Measurements from ENCODE around the gene GRIN3B. TPM values are rescaled to one million over a fixed set of nuclear protein-coding genes. Genes with fewer than 3 reads are reported as not detected.

Gene GRIN3B
- total and polyA plus RNA-seq, 2 donors = under 0.01 to 0.09 TPM

GRCh38 chr19:1015061-1015781 is 15.0 kb downstream of the GRIN3B start:
- H3K4me3 ChIP-seq (ENCODE audit: low read length in 2 of 2) = no peak overlapping the region
- no peaks in the 10 kb centered on the region for H3K9me3 ChIP-seq (ENCODE audit: control insufficient read depth in 2 of 2, insufficient read depth in 1 of 2, low read length in 1 of 2)
- H3K4me1 ChIP-seq (ENCODE audit: control insufficient read depth in 2 of 2, insufficient read depth in 2 of 2, low read length in 2 of 2) = peaks cover 9 to 35% of the 10 kb centered on the region in 2 donors
- H3K27ac ChIP-seq (ENCODE audit: low read depth in 1 of 2, low read length in 1 of 2) = no peak overlapping the region
- DNase-seq (ENCODE audit: low read depth in 6 of 9, low spot score in 9 of 9) = no peak
- 97% methylated on average over 29 of the region's 29 CpGs for WGBS
- peaks cover 45 to 69% of the 10 kb centered on the region in 2 donors for H3K36me3 ChIP-seq (ENCODE audit: control insufficient read depth in 2 of 2, insufficient read depth in 2 of 2, low read length in 1 of 2)
- H3K27me3 ChIP-seq (ENCODE audit: control insufficient read depth in 2 of 2, insufficient read depth in 1 of 2, low read length in 1 of 2) = no peaks in the 10 kb centered on the region

DNA sequence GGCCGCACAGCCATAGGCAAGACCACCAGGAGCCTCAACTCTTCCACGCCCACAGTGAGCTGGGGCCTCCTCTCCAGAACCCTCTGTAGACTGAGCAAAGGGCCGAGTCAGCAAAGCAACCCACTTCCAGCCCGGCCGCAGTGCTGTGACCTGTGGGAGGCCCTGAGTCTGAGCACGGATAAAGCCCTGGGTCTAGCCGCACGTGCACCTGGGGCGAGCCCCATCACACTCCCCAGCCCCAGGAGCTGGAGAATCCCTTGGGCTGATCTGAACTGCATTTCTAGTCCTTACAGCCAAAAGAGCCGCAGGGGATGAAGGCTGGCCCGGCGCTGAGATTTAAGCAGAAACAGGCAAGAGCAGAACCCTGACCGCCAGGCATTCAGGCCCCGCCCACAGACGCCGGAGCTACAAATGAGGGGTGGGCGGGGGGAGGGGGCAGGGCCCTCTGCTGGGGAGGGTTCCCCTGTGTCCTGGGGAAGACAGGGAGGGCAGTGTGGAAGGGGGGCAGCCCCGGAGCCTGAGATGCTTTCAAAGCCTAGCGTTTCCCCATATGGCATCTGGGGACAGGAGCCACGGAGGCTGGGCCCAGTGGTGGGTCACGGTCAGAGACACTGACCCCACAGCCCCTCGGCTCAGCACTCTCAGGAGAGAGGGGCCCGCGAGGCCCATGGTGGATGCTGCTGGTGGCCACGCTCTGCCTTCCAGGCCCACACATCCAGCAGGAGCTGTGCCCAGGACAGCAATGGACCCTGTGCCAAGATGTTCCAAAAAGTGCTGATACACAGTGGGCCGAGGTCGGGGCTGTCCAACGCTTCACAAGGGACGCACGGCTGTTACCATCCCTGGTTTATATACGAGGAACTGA is 15.8 kb downstream of the GRIN3B start:
- 86% methylated on average over 31 of the region's 31 CpGs for WGBS
- no peaks in the 10 kb centered on the region for H3K9me3 ChIP-seq (ENCODE audit: control insufficient read depth in 2 of 2, insufficient read depth in 1 of 2, low read length in 1 of 2)
- H3K36me3 ChIP-seq (ENCODE audit: control insufficient read depth in 2 of 2, insufficient read depth in 2 of 2, low read length in 1 of 2) = peaks cover 44 to 61% of the 10 kb centered on the region in 2 donors
- no peak for DNase-seq (ENCODE audit: low read depth in 6 of 9, low spot score in 9 of 9)
- H3K27me3 ChIP-seq (ENCODE audit: control insufficient read depth in 2 of 2, insufficient read depth in 1 of 2, low read length in 1 of 2) = no peaks in the 10 kb centered on the region
- no peak overlapping the region for H3K27ac ChIP-seq (ENCODE audit: low read depth in 1 of 2, low read length in 1 of 2)
- H3K4me3 ChIP-seq (ENCODE audit: low read length in 2 of 2) = no peak overlapping the region
- H3K4me1 ChIP-seq (ENCODE audit: control insufficient read depth in 2 of 2, insufficient read depth in 2 of 2, low read length in 2 of 2) = peaks cover 9 to 35% of the 10 kb centered on the region in 2 donors

- Histone ChIP-seq H3K27ac (ENCODE audit: low read depth in 1 of 2, low read length in 1 of 2) (peak overlapping the region in 1 of 2 donors; percentile 21), H3K4me3 (ENCODE audit: low read length in 2 of 2) (no peak overlapping the region), H3K27me3 (ENCODE audit: control insufficient read depth in 2 of 2, insufficient read depth in 1 of 2, low read length in 1 of 2) (no peaks in the 10 kb centered on the region), H3K4me1 (ENCODE audit: control insufficient read depth in 2 of 2, insufficient read depth in 2 of 2, low read length in 2 of 2) (peaks cover 9 to 41% of the 10 kb centered on the region in 2 donors), H3K9me3 (ENCODE audit: control insufficient read depth in 2 of 2, insufficient read depth in 1 of 2, low read length in 1 of 2) (no peaks in the 10 kb centered on the region), H3K36me3 (ENCODE audit: control insufficient read depth in 2 of 2, insufficient read depth in 2 of 2, low read length in 1 of 2) (peaks cover 44 to 54% of the 10 kb centered on the region in 2 donors)
- DNase-seq (ENCODE audit: low read depth in 6 of 9, low spot score in 9 of 9) = no peak
- WGBS = 87% methylated on average over 12 of the region's 12 CpGs
Measured at GRCh38 chr19:1016647-1017114, 16.5 kb downstream of the GRIN3B start.

DNA sequence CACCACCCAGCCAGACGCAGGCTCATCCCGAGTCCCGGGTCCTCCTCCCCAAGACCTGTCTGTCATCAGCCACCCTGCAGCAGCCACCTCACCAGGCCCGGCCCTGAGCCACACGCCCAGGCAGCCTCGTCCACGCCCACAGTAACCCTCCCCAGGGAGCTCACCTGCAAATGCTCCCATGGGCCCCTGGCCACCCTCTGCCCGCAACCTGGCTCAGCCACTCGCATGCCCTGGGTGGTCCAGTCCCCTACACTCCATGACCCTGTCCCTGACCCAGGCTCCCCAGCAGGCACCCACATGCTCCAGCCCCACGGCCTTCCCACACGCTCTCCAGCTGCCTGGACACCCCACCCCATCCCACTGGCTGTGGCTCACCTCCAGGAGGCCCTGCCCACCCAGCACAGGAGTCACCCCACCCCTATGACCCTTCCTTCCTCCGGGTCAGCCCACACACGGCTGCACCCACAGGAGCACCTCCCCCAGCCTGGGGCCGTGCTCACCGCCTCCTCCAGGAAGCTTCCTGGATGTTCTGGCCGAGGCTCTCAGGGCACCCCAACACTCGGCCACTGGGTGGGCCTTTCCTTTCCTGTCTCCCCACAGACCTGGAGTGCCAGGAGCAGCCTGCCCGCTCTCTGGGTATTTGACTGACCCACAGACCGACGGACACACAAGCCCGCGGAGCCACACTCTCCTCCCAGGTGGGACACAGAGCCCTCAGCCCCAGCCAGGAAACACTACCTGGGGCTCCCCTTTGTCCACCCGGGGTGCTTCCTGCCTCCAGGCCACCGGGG is 17.1 kb downstream of the GRIN3B start:
- H3K36me3 ChIP-seq (ENCODE audit: control insufficient read depth in 2 of 2, insufficient read depth in 2 of 2, low read length in 1 of 2) = peaks cover 39 to 48% of the 10 kb centered on the region in 2 donors
- 95% methylated on average over 24 of the region's 24 CpGs for WGBS
- H3K27ac ChIP-seq (ENCODE audit: low read depth in 1 of 2, low read length in 1 of 2) = no peak overlapping the region

GRCh38 chr19:1017906-1018305 is 17.7 kb downstream of the GRIN3B start:
- Histone ChIP-seq H3K9me3 (ENCODE audit: control insufficient read depth in 2 of 2, insufficient read depth in 1 of 2, low read length in 1 of 2) (no peaks in the 10 kb centered on the region), H3K4me1 (ENCODE audit: control insufficient read depth in 2 of 2, insufficient read depth in 2 of 2, low read length in 2 of 2) (peaks cover 9 to 47% of the 10 kb centered on the region in 2 donors), H3K27me3 (ENCODE audit: control insufficient read depth in 2 of 2, insufficient read depth in 1 of 2, low read length in 1 of 2) (no peaks in the 10 kb centered on the region), H3K27ac (ENCODE audit: low read depth in 1 of 2, low read length in 1 of 2) (no peak overlapping the region), H3K36me3 (ENCODE audit: control insufficient read depth in 2 of 2, insufficient read depth in 2 of 2, low read length in 1 of 2) (peaks cover 35 to 42% of the 10 kb centered on the region in 2 donors), H3K4me3 (ENCODE audit: low read length in 2 of 2) (no peak overlapping the region)
- 93% methylated on average over 9 of the region's 9 CpGs for WGBS
- DNase-seq (ENCODE audit: low read depth in 6 of 9, low spot score in 9 of 9) = no peak

More for the DNA sequence above, 17.1 kb downstream of the GRIN3B start:
- Histone ChIP-seq H3K9me3 (ENCODE audit: control insufficient read depth in 2 of 2, insufficient read depth in 1 of 2, low read length in 1 of 2) (no peaks in the 10 kb centered on the region), H3K27me3 (ENCODE audit: control insufficient read depth in 2 of 2, insufficient read depth in 1 of 2, low read length in 1 of 2) (no peaks in the 10 kb centered on the region), H3K4me3 (ENCODE audit: low read length in 2 of 2) (no peak overlapping the region), H3K4me1 (ENCODE audit: control insufficient read depth in 2 of 2, insufficient read depth in 2 of 2, low read length in 2 of 2) (peaks cover 9 to 47% of the 10 kb centered on the region in 2 donors)
- no peak for DNase-seq (ENCODE audit: low read depth in 6 of 9, low spot score in 9 of 9)

DNA sequence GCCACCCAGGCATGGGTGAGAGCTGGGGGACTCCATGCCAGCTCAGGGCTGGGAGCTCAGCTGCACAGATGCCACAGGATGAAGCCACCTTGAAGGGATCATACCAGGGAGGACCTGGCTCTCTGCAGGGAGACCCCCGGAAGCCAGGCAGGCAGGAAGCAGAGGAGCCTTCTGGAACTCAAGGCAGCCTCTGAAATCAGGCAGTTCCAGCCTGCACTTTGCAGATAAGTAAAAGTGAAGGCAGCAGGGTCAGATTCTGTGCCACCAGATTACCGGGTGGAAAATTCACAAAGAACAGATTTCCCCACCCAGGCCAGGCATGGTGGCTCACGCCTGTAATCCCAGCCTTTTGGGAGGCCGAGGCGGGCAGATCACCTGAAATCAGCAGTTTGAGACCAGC is 18.2 kb downstream of the GRIN3B start:
- Histone ChIP-seq H3K27ac (ENCODE audit: low read depth in 1 of 2, low read length in 1 of 2) (no peak overlapping the region), H3K4me1 (ENCODE audit: control insufficient read depth in 2 of 2, insufficient read depth in 2 of 2, low read length in 2 of 2) (peaks cover 9 to 47% of the 10 kb centered on the region in 2 donors), H3K9me3 (ENCODE audit: control insufficient read depth in 2 of 2, insufficient read depth in 1 of 2, low read length in 1 of 2) (no peaks in the 10 kb centered on the region), H3K27me3 (ENCODE audit: control insufficient read depth in 2 of 2, insufficient read depth in 1 of 2, low read length in 1 of 2) (no peaks in the 10 kb centered on the region), H3K4me3 (ENCODE audit: low read length in 2 of 2) (no peak overlapping the region), H3K36me3 (ENCODE audit: control insufficient read depth in 2 of 2, insufficient read depth in 2 of 2, low read length in 1 of 2) (peaks cover 30 to 37% of the 10 kb centered on the region in 2 donors)
- DNase-seq (ENCODE audit: low read depth in 6 of 9, low spot score in 9 of 9) = no peak
- WGBS = 84% methylated on average over 5 of the region's 5 CpGs

GRCh38 chr19:1018932-1019615 is 18.9 kb downstream of the GRIN3B start:
- WGBS = 86% methylated on average over 17 of the region's 17 CpGs
- Histone ChIP-seq H3K4me3 (ENCODE audit: low read length in 2 of 2) (peak overlapping the region; percentile 86 to 87), H3K9me3 (ENCODE audit: control insufficient read depth in 2 of 2, insufficient read depth in 1 of 2, low read length in 1 of 2) (no peaks in the 10 kb centered on the region), H3K27me3 (ENCODE audit: control insufficient read depth in 2 of 2, insufficient read depth in 1 of 2, low read length in 1 of 2) (no peaks in the 10 kb centered on the region), H3K4me1 (ENCODE audit: control insufficient read depth in 2 of 2, insufficient read depth in 2 of 2, low read length in 2 of 2) (peaks cover 9 to 47% of the 10 kb centered on the region in 2 donors), H3K27ac (ENCODE audit: low read depth in 1 of 2, low read length in 1 of 2) (no peak overlapping the region), H3K36me3 (ENCODE audit: control insufficient read depth in 2 of 2, insufficient read depth in 2 of 2, low read length in 1 of 2) (peaks cover 23 to 30% of the 10 kb centered on the region in 2 donors)
- DNase-seq (ENCODE audit: low read depth in 6 of 9, low spot score in 9 of 9) = no peak

- Histone ChIP-seq H3K27ac (ENCODE audit: low read depth in 1 of 2, low read length in 1 of 2) (peak overlapping the region in 1 of 2 donors; percentile 46), H3K9me3 (ENCODE audit: control insufficient read depth in 2 of 2, insufficient read depth in 1 of 2, low read length in 1 of 2) (no peaks in the 10 kb centered on the region), H3K27me3 (ENCODE audit: control insufficient read depth in 2 of 2, insufficient read depth in 1 of 2, low read length in 1 of 2) (no peaks in the 10 kb centered on the region), H3K4me1 (ENCODE audit: control insufficient read depth in 2 of 2, insufficient read depth in 2 of 2, low read length in 2 of 2) (peaks cover 9 to 47% of the 10 kb centered on the region in 2 donors), H3K36me3 (ENCODE audit: control insufficient read depth in 2 of 2, insufficient read depth in 2 of 2, low read length in 1 of 2) (peaks cover 19 to 25% of the 10 kb centered on the region in 2 donors), H3K4me3 (ENCODE audit: low read length in 2 of 2) (peak overlapping the region; percentile 86 to 87)
- no peak for DNase-seq (ENCODE audit: low read depth in 6 of 9, low spot score in 9 of 9)
- 77% methylated on average over 18 of the region's 18 CpGs for WGBS
Measured at GRCh38 chr19:1019616-1019961, 19.4 kb downstream of the GRIN3B start.
